Measurements from ENCODE around the gene NEXMIF.

DNA sequence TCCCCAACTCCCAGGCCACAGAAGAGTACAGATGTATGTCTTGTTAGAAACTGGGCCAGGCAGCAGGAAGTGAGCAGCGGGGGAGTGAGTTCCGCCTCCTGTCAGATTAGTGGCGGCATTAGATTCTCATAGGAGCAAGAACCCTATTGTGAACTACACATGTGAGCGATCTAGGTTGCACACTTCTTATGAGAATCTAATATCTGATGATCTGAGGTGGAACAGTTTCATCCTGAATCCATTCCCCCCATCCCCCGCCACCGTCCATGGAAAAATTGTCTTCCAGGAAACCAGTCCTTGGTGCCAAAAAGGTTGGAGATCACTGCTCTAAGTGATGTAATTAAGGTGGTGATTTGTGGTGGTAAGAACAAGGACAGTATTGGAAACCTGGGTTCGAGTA is 24.5 kb upstream of the NEXMIF start:
- TF ChIP-seq POLR2AphosphoS5 (IDR thresholded peaks at IDR 0.05; ENCODE audit: low read depth, low read length) (no peak), POLR2A (IDR thresholded peaks at IDR 0.05; ENCODE audit: low read depth, low read length) (no peak), SPI1 (IDR thresholded peaks at IDR 0.05; ENCODE audit: low read depth, low read length) (no peak), TAF1 (IDR thresholded peaks at IDR 0.05; ENCODE audit: low read depth, low read length) (no peak)

Data from GM12891 (cell line).